ENCODE data around the gene BCAR3.

DNA sequence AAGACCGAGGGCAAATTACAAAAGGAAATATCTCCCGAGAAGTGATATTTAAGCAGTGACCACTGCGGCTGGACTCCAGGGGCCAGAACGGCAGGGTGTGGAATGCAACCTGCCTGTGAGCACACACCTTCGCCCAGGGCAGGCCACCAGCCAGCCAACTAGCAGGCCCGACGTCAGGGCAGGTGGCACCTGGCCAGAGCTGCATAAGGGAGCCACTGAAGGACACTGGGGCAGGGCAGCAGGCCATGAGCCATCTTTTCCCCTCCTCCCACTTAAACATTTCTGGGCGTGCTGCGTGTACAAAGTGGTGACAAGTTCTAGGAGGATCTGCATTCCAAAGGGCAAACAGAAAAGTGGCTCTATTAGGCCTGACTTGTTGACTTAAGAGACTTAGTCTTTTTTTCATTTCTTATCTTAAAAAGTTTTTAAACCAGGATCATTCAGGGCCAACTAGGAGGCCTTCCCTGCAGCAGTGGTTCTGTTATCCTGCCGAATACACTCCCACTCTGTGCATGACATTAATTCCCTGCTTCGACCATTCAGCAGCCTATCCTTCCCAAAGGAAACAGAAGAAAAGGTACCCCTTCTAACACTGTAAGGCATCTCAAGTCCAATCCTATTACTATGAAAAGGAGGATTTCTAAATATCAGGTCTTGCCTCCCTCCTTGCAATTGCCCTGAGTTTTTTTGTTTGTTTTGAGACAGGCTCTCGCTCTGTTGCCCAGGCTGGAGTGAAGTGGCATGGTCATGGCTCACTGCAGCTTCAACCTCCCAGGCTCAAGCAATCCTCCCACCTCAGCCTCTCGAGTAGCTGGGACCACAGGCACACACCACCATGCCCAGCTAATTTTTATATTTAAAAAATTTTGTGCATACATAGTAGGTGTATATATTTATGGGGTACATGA lies 96.3 kb downstream of the BCAR3 start:
- TF ChIP-seq EZH2phosphoT487 (IDR thresholded peaks at IDR 0.05; ENCODE audit: low read depth, severe bottlenecking, unreplicated experiment) = no peak
- TF ChIP-seq, protein P1, sequence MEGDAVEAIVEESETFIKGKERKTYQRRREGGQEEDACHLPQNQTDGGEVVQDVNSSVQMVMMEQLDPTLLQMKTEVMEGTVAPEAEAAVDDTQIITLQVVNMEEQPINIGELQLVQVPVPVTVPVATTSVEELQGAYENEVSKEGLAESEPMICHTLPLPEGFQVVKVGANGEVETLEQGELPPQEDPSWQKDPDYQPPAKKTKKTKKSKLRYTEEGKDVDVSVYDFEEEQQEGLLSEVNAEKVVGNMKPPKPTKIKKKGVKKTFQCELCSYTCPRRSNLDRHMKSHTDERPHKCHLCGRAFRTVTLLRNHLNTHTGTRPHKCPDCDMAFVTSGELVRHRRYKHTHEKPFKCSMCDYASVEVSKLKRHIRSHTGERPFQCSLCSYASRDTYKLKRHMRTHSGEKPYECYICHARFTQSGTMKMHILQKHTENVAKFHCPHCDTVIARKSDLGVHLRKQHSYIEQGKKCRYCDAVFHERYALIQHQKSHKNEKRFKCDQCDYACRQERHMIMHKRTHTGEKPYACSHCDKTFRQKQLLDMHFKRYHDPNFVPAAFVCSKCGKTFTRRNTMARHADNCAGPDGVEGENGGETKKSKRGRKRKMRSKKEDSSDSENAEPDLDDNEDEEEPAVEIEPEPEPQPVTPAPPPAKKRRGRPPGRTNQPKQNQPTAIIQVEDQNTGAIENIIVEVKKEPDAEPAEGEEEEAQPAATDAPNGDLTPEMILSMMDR (IDR thresholded peaks at IDR 0.05; ENCODE audit: poor library complexity) = no peak
